SK-N-SH treated with all-trans-retinoic acid at 6 μM for 48 hours (cell line): Measurements from ENCODE around the gene WFDC11.

Source experiments
- BACH2 ChIP-seq: fragments of 250-450 bp; sonication (Bioruptor Pico); IDR thresholded peaks from 2 replicates; pipeline ENCODE4 v1.9.0; 2021; ENCODE audit warnings: mild to moderate bottlenecking, borderline replicate concordance
- ESRRG ChIP-seq: fragments of 250-450 bp; sonication (Bioruptor Pico); IDR thresholded peaks from 2 replicates; pipeline ENCODE4 v1.6.1; 2021; ENCODE audit warnings: mild to moderate bottlenecking
- OSR1 ChIP-seq: fragments of 250-450 bp; sonication (Bioruptor Pico); IDR thresholded peaks from 2 replicates; pipeline ENCODE4 v1.8.0; 2022; ENCODE audit warnings: moderate library complexity, mild to moderate bottlenecking, inconsistent platforms
- PPARA ChIP-seq: fragments of 250-450 bp; sonication (Bioruptor Pico); IDR thresholded peaks from 2 replicates; pipeline ENCODE4 v1.5.0; 2020; ENCODE audit warnings: mild to moderate bottlenecking, borderline replicate concordance
- TOX ChIP-seq: fragments of 250-450 bp; sonication (Bioruptor Pico); IDR thresholded peaks from 2 replicates; pipeline ENCODE4 v1.8.0; 2021; ENCODE audit warnings: mild to moderate bottlenecking, moderate library complexity, borderline replicate concordance
- ZFP3 ChIP-seq: fragments of 250-450 bp; sonication (Bioruptor Pico); IDR thresholded peaks from 2 replicates; pipeline ENCODE4 v1.5.0; 2020; ENCODE audit warnings: mild to moderate bottlenecking, moderate library complexity
- ZFP30 ChIP-seq: fragments of 450-650 bp; formaldehyde crosslinking; IDR thresholded peaks from 2 replicates; pipeline ENCODE4 v1.5.0; 2022; ENCODE audit warnings: mild to moderate bottlenecking, moderate library complexity

WFDC11 gene

DNA sequence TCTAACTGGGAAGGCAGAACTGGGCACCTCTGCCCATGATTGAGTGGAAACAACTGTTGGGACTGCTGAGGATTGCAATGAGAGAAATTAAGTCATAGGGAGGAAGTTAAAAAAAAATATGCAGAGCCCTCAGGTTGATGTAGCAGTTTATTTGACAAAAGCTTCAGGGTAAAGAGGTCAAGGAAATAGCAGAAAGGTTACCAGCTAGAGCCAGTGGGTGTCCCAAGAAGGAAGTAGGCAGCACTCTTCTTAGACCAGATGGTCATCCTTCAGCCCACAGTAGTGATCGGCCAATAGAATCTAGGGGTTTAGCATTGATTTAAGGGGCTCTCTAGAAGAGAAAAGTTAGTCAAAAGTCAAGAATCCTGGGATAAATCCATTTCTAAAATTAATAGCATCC lies 62.2 kb downstream of the WFDC11 start (continued):
- TF ChIP-seq OSR1 (no peak), BACH2 (CRISPR knock-in tag) (no peak), ESRRG (CRISPR knock-in tag) (no peak), ZFP30 (CRISPR knock-in tag) (no peak), PPARA (CRISPR knock-in tag) (no peak), TOX (CRISPR knock-in tag) (no peak), ZFP3 (CRISPR knock-in tag) (no peak)
